SK-N-DZ (cell line): Measurements from ENCODE around the gene PPAN. TPM values are rescaled to one million over a fixed set of nuclear protein-coding genes. Genes with fewer than 3 reads are reported as not detected.

Experiments
- DNase-seq: peaks from one replicate; pipeline ENCODE4 v3.0.0-alpha.2; 2015; ENCODE audit warnings: low spot score
- polyA plus RNA-seq, 2 experiments: library from polyadenylated mRNA; depleted of rRNA; stranded (reverse); fragments of >200 nt; gene quantifications; 2 replicates each; pipeline ENCODE4 v1.2.3, GENCODE V29; 2014

Gene PPAN, protein sequence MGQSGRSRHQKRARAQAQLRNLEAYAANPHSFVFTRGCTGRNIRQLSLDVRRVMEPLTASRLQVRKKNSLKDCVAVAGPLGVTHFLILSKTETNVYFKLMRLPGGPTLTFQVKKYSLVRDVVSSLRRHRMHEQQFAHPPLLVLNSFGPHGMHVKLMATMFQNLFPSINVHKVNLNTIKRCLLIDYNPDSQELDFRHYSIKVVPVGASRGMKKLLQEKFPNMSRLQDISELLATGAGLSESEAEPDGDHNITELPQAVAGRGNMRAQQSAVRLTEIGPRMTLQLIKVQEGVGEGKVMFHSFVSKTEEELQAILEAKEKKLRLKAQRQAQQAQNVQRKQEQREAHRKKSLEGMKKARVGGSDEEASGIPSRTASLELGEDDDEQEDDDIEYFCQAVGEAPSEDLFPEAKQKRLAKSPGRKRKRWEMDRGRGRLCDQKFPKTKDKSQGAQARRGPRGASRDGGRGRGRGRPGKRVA
- 28.8 and 48.3 TPM in 2 replicates for polyA plus RNA-seq (2014; cell fraction: cytosol; rRNA removed)
- 62.7 and 64.6 TPM in 2 replicates for polyA plus RNA-seq (2014; cell fraction: nucleus; rRNA removed)

DNA sequence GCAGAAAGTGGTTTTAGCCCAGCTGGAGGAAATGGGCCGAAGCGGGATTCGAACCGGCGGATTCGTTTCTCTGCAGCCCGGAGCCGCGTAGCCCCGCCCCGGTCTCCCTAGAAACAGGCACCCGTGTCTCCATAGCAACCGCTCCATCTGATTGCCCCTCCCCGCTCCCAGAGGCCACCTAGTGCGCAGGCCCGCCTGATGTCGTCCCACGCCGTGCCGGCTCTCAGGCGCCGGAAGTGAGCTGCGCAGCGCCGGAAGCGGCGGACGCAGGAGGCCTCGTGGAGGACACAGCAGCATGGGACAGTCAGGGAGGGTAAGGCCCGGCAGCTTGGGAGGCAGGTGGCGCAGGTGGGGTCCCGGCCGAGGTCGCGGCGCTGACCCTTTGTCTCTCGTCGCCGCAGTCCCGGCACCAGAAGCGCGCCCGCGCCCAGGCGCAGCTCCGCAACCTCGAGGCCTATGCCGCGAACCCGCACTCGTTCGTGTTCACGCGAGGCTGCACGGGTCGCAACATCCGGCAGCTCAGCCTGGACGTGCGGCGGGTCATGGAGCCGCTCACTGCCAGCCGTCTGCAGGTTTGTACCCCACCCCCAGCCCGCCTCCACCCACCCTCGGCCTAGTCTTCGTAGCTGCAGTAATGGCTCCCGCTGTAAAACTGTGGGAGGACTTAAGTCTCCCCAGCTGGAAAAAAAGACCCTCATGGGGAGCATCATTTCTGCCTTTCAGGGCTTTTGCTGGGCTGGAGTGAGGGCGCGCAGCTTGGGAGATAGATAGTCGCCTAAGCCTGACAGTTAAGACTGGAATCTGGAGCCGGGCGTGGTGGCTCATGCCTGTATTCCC lies at the start of gene PPAN:
PPAN (plus strand) TSS at position 263 of the 837 bp plus-strand sequence; CDS start at position 296, 33 bp downstream.
- DNase-seq: peak; percentile 96

DNA sequence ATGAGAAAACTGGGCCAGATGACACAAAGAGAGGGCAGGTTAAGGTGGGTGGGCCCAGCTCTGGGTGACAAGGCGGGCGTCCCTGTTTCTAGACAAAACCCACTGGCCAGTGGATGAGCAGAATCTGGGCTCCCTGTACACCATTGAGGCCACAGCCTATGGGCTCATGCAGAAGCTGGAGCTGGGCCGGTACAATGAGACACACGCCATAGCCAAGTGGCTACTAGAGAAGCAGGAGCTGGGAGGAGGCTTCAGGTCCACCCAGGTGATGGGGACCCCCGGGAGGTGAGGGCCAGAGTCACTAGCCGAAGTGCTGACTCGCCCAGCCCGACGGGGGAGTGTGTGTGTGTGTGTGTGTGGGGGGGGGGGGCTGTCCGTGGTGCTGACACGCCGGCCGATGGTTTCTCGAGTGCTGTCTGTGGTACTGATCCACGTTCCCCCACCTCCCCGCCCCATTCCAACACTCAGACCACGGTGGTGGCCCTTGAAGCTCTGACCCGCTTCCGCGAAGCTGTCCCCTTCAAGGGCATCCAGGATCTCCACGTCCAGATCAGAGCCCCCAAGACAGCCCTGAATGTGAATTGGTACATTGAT lies 44.3 kb upstream of the PPAN start:
- DNase-seq: no peak

GRCh38 chr19:10068205-10068604 lies 38.0 kb upstream of the PPAN start:
- no peak for DNase-seq

GRCh38 chr19:10069046-10069445 lies 37.1 kb upstream of the PPAN start:
- no peak for DNase-seq

GRCh38 chr19:10070730-10071446 lies 35.3 kb upstream of the PPAN start:
- DNase-seq: no peak

GRCh38 chr19:10074153-10074552 lies 32.0 kb upstream of the PPAN start:
- DNase-seq: no peak

GRCh38 chr19:10076535-10076934 lies 29.6 kb upstream of the PPAN start:
- no peak for DNase-seq

DNA sequence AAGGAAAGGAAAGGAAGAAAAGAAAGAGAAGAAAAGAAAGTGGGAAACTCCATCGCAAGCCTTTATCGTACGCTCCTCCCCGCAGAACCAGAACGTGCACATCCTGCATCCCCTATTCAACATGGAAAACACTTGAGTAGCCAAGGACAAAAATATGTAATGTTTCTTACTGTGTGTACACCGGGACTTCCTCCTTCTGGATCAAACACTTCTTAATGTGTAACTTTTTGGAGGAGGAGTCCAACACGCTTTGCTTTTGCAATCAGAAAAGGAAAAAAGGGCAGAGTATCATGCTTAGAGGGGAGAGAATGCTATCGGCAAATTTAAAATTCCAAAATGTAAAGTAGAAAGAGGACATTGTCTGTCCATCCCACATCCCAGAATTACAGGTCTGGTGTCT lies 27.8 kb upstream of the PPAN start:
- DNase-seq: no peak

DNA sequence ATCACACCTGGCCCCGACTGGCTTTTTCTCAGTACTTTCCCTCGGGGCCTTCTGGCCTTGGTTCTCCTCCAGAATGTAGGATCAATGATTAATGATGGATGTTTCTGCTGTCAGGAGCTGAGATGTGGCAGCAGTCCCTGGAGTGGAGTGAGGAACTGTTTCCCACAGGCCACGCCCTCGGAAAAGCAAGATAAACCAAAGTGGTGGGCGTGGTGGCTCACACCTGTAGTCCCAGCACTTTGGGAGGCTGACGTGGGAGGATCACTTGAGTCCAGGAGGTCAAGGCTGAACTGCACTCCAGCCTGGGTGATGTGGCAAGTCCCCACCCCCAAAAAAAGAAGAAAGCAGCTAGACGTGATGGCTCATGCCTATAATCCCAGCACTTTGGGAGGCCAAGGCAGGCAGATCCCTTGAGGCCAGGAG lies 27.1 kb upstream of the PPAN start:
- no peak for DNase-seq

DNA sequence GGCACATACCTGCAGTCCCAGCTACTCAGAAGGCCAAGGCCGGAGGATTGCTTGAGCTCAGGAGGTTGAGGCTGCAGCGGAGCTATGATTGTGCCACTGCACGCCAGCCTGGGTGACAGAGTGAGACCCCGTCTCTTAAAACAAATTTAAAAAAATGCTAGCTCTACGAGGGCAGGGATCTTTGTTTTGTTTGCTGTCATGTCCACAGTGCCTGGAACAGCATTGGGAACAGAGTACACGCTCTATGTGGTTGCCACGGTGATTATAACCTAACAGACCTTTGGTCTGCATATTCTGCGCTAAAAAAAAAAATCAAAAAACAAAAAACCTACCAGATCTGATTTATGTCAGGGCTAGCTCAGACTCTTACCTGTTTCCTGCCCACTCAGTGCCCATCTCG lies 22.3 kb upstream of the PPAN start:
- no peak for DNase-seq

GRCh38 chr19:10084803-10085202 lies 21.4 kb upstream of the PPAN start:
- no peak for DNase-seq

DNA sequence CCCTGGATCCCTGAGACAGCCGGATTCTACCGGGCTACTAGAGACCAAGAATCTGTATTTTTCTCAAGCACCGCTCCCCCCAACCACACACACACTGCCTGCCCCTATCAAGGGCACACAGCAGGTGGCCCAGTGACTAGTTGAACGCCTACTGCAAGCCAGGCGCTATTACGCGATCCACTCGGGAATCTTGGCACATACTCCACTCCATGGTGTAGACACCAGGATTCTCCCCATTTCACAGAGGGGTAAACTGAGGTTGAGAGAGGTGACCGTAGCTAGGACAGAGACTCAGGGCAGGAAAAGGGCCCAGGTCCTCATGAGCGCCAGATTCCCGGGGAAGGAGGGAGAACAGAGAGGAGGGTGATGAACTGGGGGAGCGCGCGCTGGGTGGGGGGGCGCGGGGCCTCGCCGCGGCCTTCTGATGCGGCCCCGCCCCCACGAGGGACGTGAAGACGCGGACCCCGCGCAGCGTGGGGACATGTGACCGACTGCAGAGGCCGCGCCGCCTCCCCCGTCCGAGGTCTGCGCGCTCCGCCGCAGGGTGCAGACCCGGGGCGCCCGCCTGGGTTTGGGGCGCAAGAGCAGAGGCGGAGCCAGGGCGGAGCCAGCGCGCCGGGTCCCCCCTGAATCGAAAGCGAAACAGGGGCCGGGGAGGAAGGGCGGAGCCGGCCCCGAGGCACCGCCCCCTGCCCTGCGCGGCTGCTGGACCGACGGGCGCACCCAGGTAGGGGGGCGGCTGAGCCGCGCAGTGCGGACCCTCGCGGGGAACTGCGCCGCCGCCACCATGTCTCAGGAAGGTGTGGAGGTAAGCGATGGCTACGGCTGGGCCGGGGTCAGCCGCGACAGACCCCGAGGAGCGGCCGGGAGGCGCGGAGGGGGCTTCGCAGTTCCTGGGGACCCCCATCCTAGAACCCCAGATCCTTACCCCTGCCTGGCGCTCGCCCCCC lies 20.2 kb upstream of the PPAN start, which contains the start of gene SHFL:
SHFL (plus strand) TSS at position 677 of the 950 bp plus-strand sequence; CDS start at position 788, 111 bp downstream.
- DNase-seq: no peak

DNA sequence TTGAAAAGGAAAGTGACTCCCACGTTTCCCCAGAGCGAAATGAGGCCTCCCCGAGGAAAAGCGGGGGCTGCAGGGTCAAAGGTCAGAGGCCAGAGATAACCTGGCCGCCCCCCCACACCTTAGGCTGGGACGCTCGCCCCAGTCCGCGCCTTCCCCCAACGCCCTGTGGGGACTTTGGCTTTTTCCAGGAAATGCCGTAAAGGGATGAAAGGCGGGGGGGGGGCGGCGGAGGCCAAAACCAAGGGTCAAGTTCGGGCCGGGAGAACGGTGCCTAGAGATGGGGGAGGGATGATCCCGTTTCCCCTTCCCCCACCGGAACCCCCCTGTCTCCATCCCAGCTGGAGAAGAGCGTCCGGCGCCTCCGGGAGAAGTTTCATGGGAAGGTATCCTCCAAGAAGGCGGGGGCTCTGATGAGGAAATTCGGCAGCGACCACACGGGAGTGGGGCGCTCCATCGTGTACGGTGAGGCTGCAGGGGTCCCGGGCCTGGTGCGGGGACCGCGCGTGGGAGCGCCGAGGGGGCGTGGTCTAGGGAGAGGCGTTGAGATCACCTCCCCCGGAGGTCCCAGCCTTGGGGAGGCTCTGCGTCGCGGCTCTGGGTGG lies 19.5 kb upstream of the PPAN start:
- no peak for DNase-seq

GRCh38 chr19:10087296-10088061 lies 18.7 kb upstream of the PPAN start:
- no peak for DNase-seq

- DNase-seq: no peak
Observed at GRCh38 chr19:10088949-10089554, 17.1 kb upstream of the PPAN start.

DNA sequence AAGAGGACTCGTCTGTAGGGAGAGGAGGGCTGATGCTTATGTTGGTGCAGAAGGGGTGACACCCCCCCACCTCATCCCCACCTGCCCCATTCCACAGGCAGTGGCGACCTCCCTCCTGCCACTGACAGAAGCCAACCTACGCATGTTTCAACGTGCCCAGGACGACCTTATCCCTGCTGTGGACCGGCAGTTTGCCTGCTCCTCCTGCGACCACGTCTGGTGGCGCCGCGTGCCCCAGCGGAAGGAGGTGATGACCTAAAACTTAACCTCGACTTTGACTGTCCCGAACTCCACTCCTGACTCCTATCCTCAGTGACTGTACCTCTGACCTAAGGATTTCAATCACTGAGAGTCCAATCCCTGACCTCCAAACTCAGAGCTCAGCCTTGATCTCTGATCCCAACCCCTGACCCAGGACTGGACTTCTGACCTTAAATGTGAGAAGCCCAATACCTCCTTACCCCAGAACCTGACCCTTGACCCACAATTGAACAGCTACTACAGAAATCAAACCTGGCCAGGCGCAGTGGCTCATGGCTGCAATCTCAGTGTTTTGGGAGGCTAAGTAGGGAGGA lies 16.3 kb upstream of the PPAN start:
- DNase-seq: no peak

- no peak for DNase-seq
Observed at GRCh38 chr19:10091370-10091687, 14.8 kb upstream of the PPAN start.
